Measurements from ENCODE around the gene FTH1. TPM values are rescaled to one million over a fixed set of nuclear protein-coding genes. Genes with fewer than 3 reads are reported as not detected.
"Not testable (repeated sequence)": the region's sequence is repeated elsewhere in the genome, so short reads cannot be mapped to it uniquely, and the experiment has no call there.

FTH1 gene
- total and polyA plus RNA-seq, 2 of the 8 experiments (the other 6 are each of a cell fraction or from before 2014, with no cell fraction given): 1,153 to 1,461 TPM

DNA sequence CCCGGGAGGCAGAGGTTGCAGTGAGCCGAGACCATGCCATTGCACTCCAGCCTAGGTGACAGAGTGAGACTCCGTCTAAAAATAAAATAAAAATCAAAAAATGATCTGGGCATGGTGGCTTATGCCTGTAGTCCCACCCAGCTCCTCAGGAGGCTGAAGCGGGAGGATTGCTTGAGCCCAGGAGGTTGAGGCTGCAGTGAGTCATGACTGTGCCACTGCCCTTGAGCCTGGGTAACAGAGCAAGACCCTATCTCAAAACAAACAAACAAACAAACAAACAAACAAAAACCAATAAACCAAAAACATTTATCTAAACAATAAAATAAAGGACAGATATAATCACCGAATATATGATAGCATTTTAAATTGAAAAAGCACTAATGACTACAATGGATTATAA, 13.8 kb downstream of the FTH1 start:
- not testable (repeated sequence) for H2BK12ac ChIP-seq (ENCODE audit: low read depth, low read length); H3K4ac ChIP-seq (replicated peaks; ENCODE audit: insufficient read length, low read depth, low read length); H2BK15ac ChIP-seq (ENCODE audit: low read length); H3K56ac ChIP-seq (replicated peaks; ENCODE audit: insufficient read length, low read depth, low read length); H4K5ac ChIP-seq (ENCODE audit: insufficient read length, low read depth, low read length); H3K79me2 ChIP-seq (ENCODE audit: control insufficient read depth in 1 of 2, insufficient read depth in 2 of 2, low read length in 2 of 2); H3K18ac ChIP-seq (ENCODE audit: extremely low read depth, low read length); H3K4me1 ChIP-seq (replicated peaks in 1 of 4; ENCODE audit: control insufficient read depth in 3 of 4, insufficient read depth in 4 of 4, low read length in 3 of 4); H3K9me3 ChIP-seq (ENCODE audit: insufficient read depth in 2 of 2, low read depth in 1 of 2, low read length in 1 of 2); H4K8ac ChIP-seq (ENCODE audit: extremely low read depth, insufficient read depth, low read length); H2BK20ac ChIP-seq (ENCODE audit: low read length); H3K4me2 ChIP-seq (ENCODE audit: insufficient read depth in 1 of 2, low read depth in 2 of 2, low read length in 2 of 2); H3K9ac ChIP-seq (replicated peaks in 1 of 4; ENCODE audit: extremely low read depth in 1 of 4, low read depth in 3 of 4, low read length in 3 of 4); H2BK5ac ChIP-seq (ENCODE audit: low read depth, low read length); H3K79me1 ChIP-seq (ENCODE audit: low read depth, low read length); H3K27me3 ChIP-seq (replicated peaks in 1 of 4; ENCODE audit: control insufficient read depth in 3 of 4, extremely low read depth in 1 of 4, insufficient read depth in 3 of 4, low read length in 3 of 4); H4K20me1 ChIP-seq (replicated peaks in 1 of 2; ENCODE audit: control insufficient read depth in 1 of 2, insufficient read depth in 2 of 2, low read length in 2 of 2); H3K23ac ChIP-seq (ENCODE audit: insufficient read length); H3K36me3 ChIP-seq (ENCODE audit: control insufficient read depth in 2 of 4, insufficient read depth in 4 of 4, low read length in 3 of 4); FAIRE-seq; H3K27ac ChIP-seq (ENCODE audit: low read depth, low read length); H2AK5ac ChIP-seq (ENCODE audit: low read depth, low read length); H3K4me3 ChIP-seq (ENCODE audit: extremely low read depth in 1 of 4, insufficient read depth in 2 of 4, low read depth in 3 of 4, low read length in 4 of 4); H3K23me2 ChIP-seq (ENCODE audit: low read depth, low read length); H2AFZ ChIP-seq (ENCODE audit: low read length); H4K91ac ChIP-seq (replicated peaks; ENCODE audit: insufficient read length, low read length); H2BK120ac ChIP-seq (replicated peaks; ENCODE audit: low read depth, low read length); H3K14ac ChIP-seq (ENCODE audit: insufficient read length); DNase-seq (ENCODE audit: low read depth in 1 of 2, low spot score in 2 of 2)
- ChIA-PET CTCF (ENCODE audit: partially characterized antibody) (interaction anchor here (10.3 kb wide), 1 partner anchor 59 kb away, joined by 658 read pairs; the partner anchor contains the start of gene FADS3), POLR2A (ENCODE audit: partially characterized antibody) (interaction anchor here (22.2 kb wide), 1 partner anchor 18 kb away, joined by 458 read pairs; the partner anchor contains the start of gene FTH1)
- 92% methylated on average over 5 of the region's 5 CpGs; no CpG with 5 or more reads in 1 of the 2 experiments for WGBS, 2 experiments (ENCODE audit: extremely low coverage in 1 of 2, insufficient coverage in 1 of 2, insufficient read length in 1 of 2, insufficient replicate concordance in 2 of 2, low coverage in 1 of 2, low lambda C conversion rate in 2 of 2, missing lambda C conversion rate in 1 of 2)

Data from H1 (cell line).